BJ (cell line): Measurements from ENCODE around the gene IQCH. TPM values are rescaled to one million over a fixed set of nuclear protein-coding genes. Genes with fewer than 3 reads are reported as not detected.

Source experiments
- CTCF ChIA-PET: fragments of 350-600 bp; formaldehyde crosslinking; extraction: SDS; loops from one replicate; lab custom pipeline; 2021; ENCODE audit warnings: antibody characterized with exemption, inconsistent platforms; lab: Yijun Ruan, JAX
- POLR2A ChIA-PET: fragments of 300-600 bp; sonication (Branson Sonifier 250); formaldehyde crosslinking; extraction: SDS; loops from one replicate; lab custom pipeline; 2021; ENCODE audit warnings: antibody characterized with exemption; lab: Charles Lee
- DNase-seq: peaks from one replicate; pipeline ENCODE4 v3.0.0-alpha.2; 2011; ENCODE audit warnings: low read depth
- H3K27me3 ChIP-seq: 2 replicates; pipeline ENCODE4 v1.6.0; 2011; ENCODE audit warnings: low read length; ENCODE audit not compliant: control insufficient read depth, insufficient read depth
- H3K36me3 ChIP-seq: 2 replicates; pipeline ENCODE4 v1.5.1; 2011; ENCODE audit warnings: low read length; ENCODE audit not compliant: control insufficient read depth, insufficient read depth
- H3K4me3 ChIP-seq: 2 replicates; pipeline ENCODE4 v1.5.1; 2011; ENCODE audit warnings: low read depth, mild to moderate bottlenecking, control low read depth, low read length
- polyA plus RNA-seq: library from polyadenylated mRNA; depleted of rRNA; stranded (reverse); fragments of >200 nt; gene quantifications from 2 replicates; pipeline ENCODE4 v1.2.3, GENCODE V29; 2011
- TF ChIP-seq, protein P1 (sequence below): IDR thresholded peaks from 2 replicates; pipeline ENCODE4 v1.5.1; 2011; ENCODE audit warnings: low read depth, mild to moderate bottlenecking, control low read depth, inconsistent platforms, low read length, moderate library complexity; ENCODE audit not compliant: insufficient read depth

IQCH gene
- polyA plus RNA-seq, 1 experiment = 0.82 TPM

DNA sequence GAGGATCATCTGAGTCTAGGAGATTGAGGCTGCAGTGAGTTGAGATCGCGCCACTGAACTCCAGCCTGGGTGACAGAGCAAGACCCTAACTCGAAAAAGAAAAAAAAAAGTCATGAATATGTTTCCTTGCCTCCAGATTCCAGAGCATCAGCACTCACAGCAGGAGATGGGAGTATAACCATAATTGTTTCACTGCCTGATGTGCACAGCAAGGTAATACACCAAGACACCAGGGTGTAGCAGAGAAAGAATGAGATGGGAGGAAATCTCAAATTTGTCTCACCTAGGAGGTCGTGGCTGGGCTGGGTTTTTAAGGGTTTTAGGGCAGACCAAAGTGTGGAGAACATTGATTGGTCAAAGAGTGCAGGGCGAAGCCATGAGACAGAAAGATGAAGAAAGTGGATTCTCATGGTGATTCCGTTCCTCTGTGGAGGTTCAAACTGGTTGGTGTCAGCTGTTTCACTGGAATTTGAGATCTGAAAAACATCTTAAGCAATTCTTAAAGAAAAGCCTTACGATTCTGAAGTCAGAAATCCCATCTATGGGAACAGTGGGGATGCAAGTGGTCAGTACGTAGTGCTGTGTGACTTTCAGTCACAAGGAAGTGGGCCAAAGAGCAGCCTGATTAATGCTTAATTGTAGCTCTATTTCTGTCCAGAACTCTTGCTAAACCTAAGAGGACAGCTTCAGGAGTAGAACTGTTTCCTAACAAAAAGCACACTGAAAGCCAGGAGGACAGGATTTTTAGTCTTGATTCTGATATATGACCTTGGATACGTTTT, 258.5 kb downstream of the IQCH start:
- CTCF ChIA-PET = interaction anchor here (0.8 kb wide), 1 partner anchor 11 kb away, joined by 3 read pairs; no protein-coding TSS in a partner anchor
- no peak for DNase-seq
- Histone ChIP-seq H3K4me3 (no peak overlapping the region), H3K36me3 (no peaks in the 10 kb centered on the region; the same call in 1 of the 2 replicates), H3K27me3 (no peaks in the 10 kb centered on the region)
- POLR2A ChIA-PET = no interaction called here
- TF ChIP-seq, protein P1, sequence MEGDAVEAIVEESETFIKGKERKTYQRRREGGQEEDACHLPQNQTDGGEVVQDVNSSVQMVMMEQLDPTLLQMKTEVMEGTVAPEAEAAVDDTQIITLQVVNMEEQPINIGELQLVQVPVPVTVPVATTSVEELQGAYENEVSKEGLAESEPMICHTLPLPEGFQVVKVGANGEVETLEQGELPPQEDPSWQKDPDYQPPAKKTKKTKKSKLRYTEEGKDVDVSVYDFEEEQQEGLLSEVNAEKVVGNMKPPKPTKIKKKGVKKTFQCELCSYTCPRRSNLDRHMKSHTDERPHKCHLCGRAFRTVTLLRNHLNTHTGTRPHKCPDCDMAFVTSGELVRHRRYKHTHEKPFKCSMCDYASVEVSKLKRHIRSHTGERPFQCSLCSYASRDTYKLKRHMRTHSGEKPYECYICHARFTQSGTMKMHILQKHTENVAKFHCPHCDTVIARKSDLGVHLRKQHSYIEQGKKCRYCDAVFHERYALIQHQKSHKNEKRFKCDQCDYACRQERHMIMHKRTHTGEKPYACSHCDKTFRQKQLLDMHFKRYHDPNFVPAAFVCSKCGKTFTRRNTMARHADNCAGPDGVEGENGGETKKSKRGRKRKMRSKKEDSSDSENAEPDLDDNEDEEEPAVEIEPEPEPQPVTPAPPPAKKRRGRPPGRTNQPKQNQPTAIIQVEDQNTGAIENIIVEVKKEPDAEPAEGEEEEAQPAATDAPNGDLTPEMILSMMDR = no peak

DNA sequence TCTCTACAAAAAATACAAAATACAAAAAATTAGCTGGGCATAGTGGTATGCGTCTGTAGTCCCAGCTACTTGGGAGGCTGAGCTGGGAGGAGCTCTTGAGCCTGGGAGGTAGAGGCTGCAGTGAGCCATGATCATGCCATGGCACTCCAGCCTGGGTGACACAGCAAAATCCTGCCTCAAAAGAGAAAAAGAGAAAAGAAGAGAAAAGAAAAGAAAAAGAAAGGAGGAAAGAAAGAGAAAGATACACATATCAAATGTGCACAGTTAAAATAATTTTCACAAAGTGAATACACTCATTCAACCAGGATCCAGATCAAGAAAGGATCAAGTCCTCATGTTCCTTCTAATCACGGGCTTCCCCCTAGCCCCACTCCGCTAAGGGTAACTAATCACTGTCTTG, 260.5 kb downstream of the IQCH start:
- Histone ChIP-seq H3K27me3 (no peaks in the 10 kb centered on the region), H3K4me3 (no peak overlapping the region), H3K36me3 (no peaks in the 10 kb centered on the region; the same call in 1 of the 2 replicates)
- DNase-seq = no peak
- CTCF ChIA-PET = interaction anchor here (0.6 to 0.8 kb wide), 2 partner anchors 15 to 253 kb away, joined by 3 read pairs; no protein-coding TSS in a partner anchor
- TF ChIP-seq, protein P1 = no peak
- POLR2A ChIA-PET = no interaction called here

DNA sequence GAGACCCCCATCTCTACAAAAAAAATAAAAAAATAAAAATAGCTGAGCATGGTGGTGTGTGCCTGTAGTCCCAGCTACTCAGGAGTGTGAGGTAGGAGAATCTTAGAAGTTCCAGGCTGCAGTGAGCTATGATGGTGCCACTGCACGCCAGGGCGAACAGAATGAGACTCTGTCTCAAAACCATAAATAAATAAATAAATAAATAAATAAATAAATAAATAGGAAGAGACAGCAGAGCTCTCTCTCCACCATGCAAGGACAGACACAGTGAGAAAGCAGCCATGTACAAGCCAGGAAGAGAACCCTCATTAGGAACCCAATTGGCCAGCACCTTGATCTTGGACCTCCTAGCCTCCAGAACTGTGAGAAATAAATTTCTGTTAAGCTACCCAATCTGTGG, 261.0 kb downstream of the IQCH start:
- ChIA-PET CTCF (interaction anchor here (0.6 to 0.8 kb wide), 3 partner anchors 14 to 957 kb away, joined by 3 read pairs; no protein-coding TSS in a partner anchor), POLR2A (no interaction called here)
- TF ChIP-seq, protein P1 = no peak
- no peak overlapping the region for H3K4me3 ChIP-seq
- no peaks in the 10 kb centered on the region for H3K27me3 ChIP-seq
- no peaks in the 10 kb centered on the region; the same call in 1 of the 2 replicates for H3K36me3 ChIP-seq
- DNase-seq = no peak

DNA sequence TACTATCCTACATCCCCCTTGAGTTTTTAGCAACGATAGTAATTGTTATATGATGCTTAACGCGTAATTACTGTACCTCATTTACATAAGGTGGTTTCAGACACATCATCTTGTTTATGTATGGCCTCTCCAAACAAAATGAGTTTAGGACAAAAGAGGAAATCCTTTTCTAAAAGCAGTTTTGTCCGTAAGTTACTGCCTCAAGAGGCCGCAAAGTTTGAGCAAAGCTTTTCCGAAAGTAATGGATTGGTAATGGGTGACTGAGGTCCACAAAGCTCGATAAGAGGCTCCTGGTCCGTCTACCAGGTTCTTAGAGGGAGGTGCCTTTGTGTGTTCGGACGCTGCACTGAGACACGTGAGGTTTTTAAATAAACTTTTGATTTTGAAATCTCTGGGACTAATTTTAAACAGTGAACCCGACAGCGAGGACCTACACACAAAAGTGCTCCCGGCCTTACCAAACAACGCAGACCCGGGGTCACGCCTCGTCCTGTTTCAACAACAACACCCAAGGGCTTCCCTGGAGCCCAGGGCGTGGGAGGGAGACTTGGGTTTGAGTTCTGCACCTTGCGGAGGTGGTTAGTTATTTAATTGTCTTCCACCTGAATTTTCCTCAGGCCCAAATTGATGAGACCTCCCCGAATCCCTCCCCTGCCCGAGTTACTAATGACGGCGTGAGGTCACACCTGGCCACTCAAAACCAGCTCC, 265.9 kb downstream of the IQCH start:
- Histone ChIP-seq H3K4me3 (peak overlapping the region; percentile 70), H3K36me3 (no peaks in the 10 kb centered on the region), H3K27me3 (no peaks in the 10 kb centered on the region)
- POLR2A ChIA-PET = interaction anchor here (0.5 kb wide), 1 partner anchor 9 kb away, joined by 25 read pairs; no protein-coding TSS in a partner anchor
- DNase-seq = no peak
- CTCF ChIA-PET = interaction anchor here (0.7 to 1.9 kb wide), 3 partner anchors 12 to 63 kb away, joined by 3 to 7 read pairs (median 3); no protein-coding TSS in a partner anchor
- TF ChIP-seq, protein P1 = no peak
